Panc1 (cell line): ENCODE measurements around the gene KRT4. TPM values are rescaled to one million over a fixed set of nuclear protein-coding genes. Genes with fewer than 3 reads are reported as not detected.

Experiments
- ATAC-seq: fragments of 200-7000 bp; cut with Tn5 transposase; 2 replicates; pipeline ENCODE4 v1.9.1; 2020; ENCODE audit warnings: mild to moderate bottlenecking, moderate library complexity
- BruUV-seq: library from RNA; stranded (reverse); fragments of 400-500 nt; replicated peaks from 2 replicates; lab custom pipeline; 2021; lab: Mats Ljungman, UMichigan
- CTCF ChIA-PET: fragments of 300-600 bp; sonication (Branson Sonifier 250); formaldehyde crosslinking; loops from one replicate; lab custom pipeline; 2022; ENCODE audit warnings: antibody characterized with exemption; lab: Charles Lee
- POLR2A ChIA-PET: fragments of 300-600 bp; sonication (Branson Sonifier 250); formaldehyde crosslinking; loops from one replicate; lab custom pipeline; 2022; ENCODE audit warnings: antibody characterized with exemption; lab: Charles Lee
- DNase-seq: peaks from one replicate; pipeline ENCODE4 v3.0.0-alpha.2; 2010; ENCODE audit warnings: low read depth, low spot score
- H3K27ac ChIP-seq: 2 replicates; pipeline ENCODE4 v1.5.1; 2011; ENCODE audit warnings: mild to moderate bottlenecking, low read length, inconsistent platforms
- H3K27me3 ChIP-seq: fragments of 200-500 bp; sonication (Bioruptor generic); 2 replicates; pipeline ENCODE4 v1.6.0; 2014; ENCODE audit warnings: low read length, inconsistent platforms; ENCODE audit not compliant: control insufficient read depth, insufficient read depth
- H3K36me3 ChIP-seq: fragments of 200-500 bp; sonication (Bioruptor generic); 2 replicates; pipeline ENCODE4 v1.5.1; 2014; ENCODE audit warnings: inconsistent platforms, mild to moderate bottlenecking, low read length, moderate library complexity; ENCODE audit not compliant: control insufficient read depth, insufficient read depth
- H3K4me1 ChIP-seq: 2 replicates; pipeline ENCODE4 v1.5.1; 2011; ENCODE audit warnings: inconsistent platforms, mild to moderate bottlenecking, low read length, moderate library complexity; ENCODE audit not compliant: control insufficient read depth, insufficient read depth
- H3K4me3 ChIP-seq, 2 experiments: 2 replicates each; pipeline ENCODE4 v1.5.1; 2011 to 2012; ENCODE audit warnings: low read depth in 2 of 2, low read length in 2 of 2, mild to moderate bottlenecking in 2 of 2, inconsistent platforms in 1 of 2, moderate library complexity in 1 of 2
- H3K9me3 ChIP-seq: fragments of 200-500 bp; sonication (Bioruptor generic); 2 replicates; pipeline ENCODE4 v1.5.1; 2014; ENCODE audit warnings: low read depth, mild to moderate bottlenecking, inconsistent platforms, low read length, moderate library complexity; ENCODE audit not compliant: control insufficient read depth, insufficient read depth
- CTCF ChIP-seq: fragments of 450-650 bp; IDR thresholded peaks from 2 replicates; pipeline ENCODE4 v1.5.1; 2017; ENCODE audit warnings: mild to moderate bottlenecking
- POLR2AphosphoS5 ChIP-seq: IDR thresholded peaks from 2 replicates; pipeline ENCODE4 v1.6.1; 2012; ENCODE audit warnings: mild to moderate bottlenecking, low read depth, low read length, moderate library complexity
- REST ChIP-seq, 2 experiments: IDR thresholded peaks; 2 replicates each; pipeline ENCODE4 v1.6.1; 2011 to 2012; ENCODE audit warnings: low read depth in 2 of 2, control low read depth in 1 of 2, low read length in 1 of 2, mild to moderate bottlenecking in 1 of 2, moderate library complexity in 1 of 2; ENCODE audit not compliant: insufficient read depth in 1 of 2
- SIN3A ChIP-seq: IDR thresholded peaks from 2 replicates; pipeline ENCODE4 v1.6.1; 2012; ENCODE audit warnings: low read depth, mild to moderate bottlenecking, low read length, moderate library complexity, borderline replicate concordance; ENCODE audit not compliant: insufficient read depth
- TCF7L2 ChIP-seq: IDR thresholded peaks from 2 replicates; pipeline ENCODE4 v1.6.1; 2011; ENCODE audit warnings: mild to moderate bottlenecking, low read depth, low read length, inconsistent platforms
- in situ Hi-C: cut with HindIII; loops from 2 replicates; pipeline ENCODE4 v1.10.0; 2016; ENCODE audit warnings: low sequenced_read_pairs, low pct_unique_long_range_greater_than_20kb
- intact Hi-C: fragments of 100-400 bp; cut with micrococcal nuclease; formaldehyde crosslinking; loops from one replicate; pipeline ENCODE4 v1.10.0; 2022; ENCODE audit not compliant: unreplicated experiment
- total RNA-seq: library from RNA; stranded (reverse); gene quantifications from one replicate; pipeline ENCODE4 v1.2.1, GENCODE V29; 2021; ENCODE audit not compliant: unreplicated experiment

Gene KRT4
- total RNA-seq, 1 experiment from 2014 or later, result 0.15 TPM

GRCh38 chr12:52832451-52832850 is 18.5 kb upstream of the KRT4 start:
- in situ Hi-C loops, result no loop called here
- Histone ChIP-seq H3K4me1 (peaks cover 3% of the 10 kb centered on the region; the same call in 1 of the 2 replicates), H3K36me3 (no peaks in the 10 kb centered on the region), H3K27ac (no peak overlapping the region), H3K9me3 (no peaks in the 10 kb centered on the region), H3K27me3 (no peaks in the 10 kb centered on the region), H3K4me3 (no peak overlapping the region)
- BruUV-seq, result no TSS peak
- POLR2A ChIA-PET, result no interaction called here
- no peak for ATAC-seq
- no peak for DNase-seq
- no peak for TF ChIP-seq REST (IDR thresholded peaks at IDR 0.05; ENCODE audit: insufficient read depth in 1 of 2, low read depth in 2 of 2, low read length in 1 of 2)
- no peak for TF ChIP-seq TCF7L2
- no peak for TF ChIP-seq CTCF
- TF ChIP-seq SIN3A, result no peak
- TF ChIP-seq POLR2AphosphoS5, result no peak
- intact Hi-C loops, result no loop called here
- CTCF ChIA-PET, result interaction anchor here (1.0 kb wide), 1 partner anchor 38 kb away, joined by 3 read pairs; no protein-coding TSS in a partner anchor

- ChIA-PET CTCF (no interaction called here), POLR2A (no interaction called here)
- Histone ChIP-seq H3K9me3 (no peaks in the 10 kb centered on the region), H3K4me1 (peaks cover 3% of the 10 kb centered on the region; the same call in 1 of the 2 replicates), H3K27ac (no peak overlapping the region), H3K36me3 (no peaks in the 10 kb centered on the region), H3K4me3 (no peak overlapping the region), H3K27me3 (no peaks in the 10 kb centered on the region)
- intact Hi-C loops (no loop called here), in situ Hi-C loops (no loop called here)
- BruUV-seq, result no TSS peak
- TF ChIP-seq TCF7L2 (no peak), REST (IDR thresholded peaks at IDR 0.05; ENCODE audit: insufficient read depth in 1 of 2, low read depth in 2 of 2, low read length in 1 of 2) (no peak), SIN3A (no peak), CTCF (no peak), POLR2AphosphoS5 (no peak)
- ATAC-seq (no peak), DNase-seq (no peak)
These were observed 17.3 kb upstream of the KRT4 start for GRCh38 chr12:52831251-52831650.
